Stimulated activated CD4-positive, alpha-beta T cell treated with anti-CD3 and anti-CD28 coated beads, Interleukin-1b, Interleukin-23, amount 100 ng/mL, for 24 hours (primary cell): ENCODE results near the gene GNB5.
A peak's percentile ranks its signal among the peaks of the same experiment; 100 is the strongest.
"Not testable (repeated sequence)": the region's sequence is repeated elsewhere in the genome, so short reads cannot be mapped to it uniquely, and the experiment has no call there.

ENCODE experiments used
- DNase-seq, 4 experiments: peaks; one replicate each; pipeline ENCODE4 v3.0.0-alpha.2; 2020; ENCODE audit warnings: low read depth in 4 of 4, low spot score in 1 of 4

The GNB5 gene

DNA sequence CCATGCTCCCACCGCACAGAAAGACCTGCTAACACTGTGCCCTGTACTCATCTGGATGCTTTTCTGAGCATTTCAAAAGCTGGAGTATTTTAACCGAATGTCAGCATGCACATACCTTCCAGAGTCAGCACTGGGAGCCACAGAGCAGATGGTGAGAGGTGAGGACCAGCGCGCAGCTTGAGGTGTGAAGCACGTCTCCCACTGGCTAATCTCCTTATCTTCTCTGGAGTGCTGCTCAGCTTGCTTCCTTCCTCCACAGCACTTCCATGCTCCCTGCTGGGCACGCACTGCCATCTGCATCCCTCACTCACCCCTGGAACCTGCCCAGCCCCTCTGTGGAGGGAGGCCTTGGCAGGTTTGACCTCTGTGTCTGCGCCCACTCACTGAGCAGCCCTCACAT is at the start of gene GNB5:
TSS of gene GNB5 (minus strand) at position 186 of the 400 bp plus-strand sequence. CDS start 6,716 bp downstream, outside the sequence.
- DNase-seq: no peak

DNA sequence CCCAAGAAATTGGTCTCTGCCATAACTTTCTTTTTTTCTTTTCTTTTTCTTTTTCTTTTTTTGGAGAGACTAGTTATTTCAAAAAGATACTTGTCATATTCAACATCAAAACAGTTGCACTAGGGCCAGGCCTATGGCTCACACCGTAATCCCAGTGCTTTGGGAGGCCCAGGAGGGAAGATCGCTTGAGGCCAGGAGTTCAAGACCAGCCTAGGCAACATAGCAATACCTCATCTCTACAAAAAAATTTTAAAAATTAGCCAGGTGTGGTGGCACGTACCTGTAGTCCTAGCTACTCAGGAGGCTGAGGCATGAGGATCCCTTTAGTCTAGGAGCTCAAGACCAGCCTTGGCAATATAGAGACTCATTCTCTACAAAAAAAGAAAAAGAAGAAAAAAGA is 49.0 kb upstream of the GNB5 start:
- no peak for DNase-seq

DNA sequence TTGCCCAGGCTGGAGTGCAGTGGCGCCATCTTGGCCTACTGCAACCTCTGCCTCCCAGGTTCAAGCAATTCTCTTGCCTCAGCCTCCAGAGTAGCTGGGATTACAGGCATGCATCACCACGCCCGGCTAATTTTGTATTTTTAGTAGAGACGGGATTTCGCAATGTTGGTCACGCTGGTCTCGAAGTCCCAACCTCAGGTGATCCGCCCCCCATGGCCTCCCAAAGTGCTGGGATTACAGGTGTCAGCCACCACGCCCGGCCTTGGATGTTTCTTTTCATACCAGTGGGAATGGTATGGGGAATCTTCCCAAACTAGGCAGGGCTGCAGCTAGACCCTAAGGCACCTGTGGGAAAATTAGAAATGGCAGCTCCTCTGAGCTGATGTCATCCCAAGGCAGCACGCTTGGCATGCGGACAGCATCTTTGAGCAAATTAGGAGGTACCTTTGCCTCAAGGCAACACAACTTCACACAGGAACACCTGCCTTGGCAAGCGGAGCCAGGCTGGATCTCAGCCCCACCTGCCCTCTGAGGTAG is 47.9 kb upstream of the GNB5 start:
- not testable (repeated sequence) for DNase-seq

DNA sequence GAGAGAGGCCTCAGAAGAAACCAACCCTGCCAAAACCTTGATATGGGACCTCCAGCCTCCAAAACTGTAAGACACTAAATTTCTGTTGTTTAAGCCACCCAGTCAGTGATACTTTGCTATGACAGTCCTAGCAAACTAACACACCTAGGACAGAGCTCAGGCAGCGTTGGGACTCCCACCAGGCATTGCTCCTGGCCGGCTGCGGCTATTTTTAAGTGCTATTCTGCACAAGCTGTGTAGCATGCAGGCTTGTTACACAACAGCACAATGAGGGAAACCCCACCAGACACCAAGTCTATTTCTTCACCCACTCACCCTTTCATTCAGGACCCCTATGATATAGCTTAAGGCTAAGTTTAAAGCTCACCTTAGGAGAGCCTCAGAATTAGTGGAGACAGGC is 47.0 kb upstream of the GNB5 start:
- no peak for DNase-seq

DNA sequence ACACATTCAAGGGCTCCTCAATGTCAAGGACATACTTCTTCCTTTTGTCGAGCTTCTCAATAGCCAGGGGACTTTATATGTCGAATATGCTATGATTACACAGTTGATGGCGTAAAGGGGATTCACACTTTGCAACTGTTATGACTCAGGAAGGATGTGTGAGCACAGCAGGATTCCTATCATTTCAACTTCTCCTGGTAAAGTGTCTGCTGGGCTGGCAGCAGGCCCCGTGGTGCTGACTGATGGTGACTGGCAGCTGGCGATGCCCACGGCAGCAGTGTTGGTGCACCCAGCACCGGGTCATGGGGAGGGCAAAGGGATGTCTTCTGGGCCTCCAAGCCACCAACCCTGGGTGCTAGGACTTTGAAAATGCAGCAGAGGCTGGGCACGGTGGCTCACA is 44.8 kb upstream of the GNB5 start:
- DNase-seq: no peak

DNA sequence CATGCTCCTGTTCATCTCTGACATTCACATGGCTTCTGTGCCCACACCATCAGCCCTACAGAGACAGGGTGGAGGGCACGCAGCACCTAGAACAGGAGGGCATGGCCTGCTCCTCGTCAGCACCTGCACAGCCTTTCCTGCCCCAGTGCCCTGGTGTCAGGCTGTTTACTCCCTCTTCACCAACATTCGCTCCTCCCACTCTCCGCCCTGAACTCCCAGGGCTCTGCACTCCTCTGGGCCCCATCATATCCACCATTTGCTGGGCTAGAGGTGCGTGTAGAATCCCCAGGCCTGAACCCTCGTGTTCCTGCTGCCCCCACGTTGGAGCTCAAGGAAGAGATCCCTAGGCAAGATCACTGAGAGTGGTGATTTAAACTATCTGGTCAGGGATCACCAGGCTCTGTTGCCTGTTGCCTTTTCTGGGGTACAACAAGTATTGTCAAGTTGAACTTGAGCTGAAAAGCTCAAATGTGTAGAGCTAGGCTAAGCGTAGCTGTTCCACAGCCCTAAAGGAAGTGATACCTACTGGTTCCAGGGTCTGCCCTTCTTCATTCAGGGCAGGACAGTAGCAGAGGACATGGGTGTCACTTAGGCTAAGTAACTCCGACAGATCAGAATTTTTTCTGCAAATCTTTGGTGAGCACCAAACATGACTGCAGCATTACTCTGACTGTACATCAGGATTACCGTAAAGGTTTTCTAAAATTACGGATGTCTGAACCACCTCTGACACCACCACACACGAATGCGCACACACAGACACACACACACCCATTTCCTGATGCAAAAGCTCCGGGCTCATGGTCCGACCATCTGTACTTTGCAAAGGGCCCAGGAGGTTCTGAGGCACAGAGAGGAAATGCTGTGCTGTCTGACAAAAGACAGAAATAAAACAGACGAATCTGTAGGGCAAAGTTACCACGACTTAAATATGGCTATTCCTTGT is 43.7 kb upstream of the GNB5 start:
- peak in 1 of 4 experiments; percentile 25 for DNase-seq

DNA sequence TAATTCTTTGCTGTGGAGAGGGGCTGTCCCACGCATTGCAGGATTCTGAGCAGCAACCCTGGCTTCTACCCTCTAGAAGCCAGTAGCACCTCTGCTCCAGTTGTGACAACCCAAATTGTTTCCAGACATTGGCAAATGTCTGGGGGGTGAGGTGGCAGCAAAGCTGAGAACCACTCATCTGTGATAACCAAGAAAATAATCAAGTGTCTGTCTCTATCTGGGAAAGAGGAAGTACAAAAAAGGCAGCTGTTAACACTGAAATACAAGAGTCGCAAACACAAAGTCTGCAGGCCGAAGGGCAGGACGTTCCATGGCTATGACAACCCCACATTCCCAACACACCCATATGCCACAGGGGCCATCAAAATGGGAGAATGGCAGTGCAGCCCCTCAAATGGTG is 42.2 kb upstream of the GNB5 start:
- DNase-seq: no peak

DNA sequence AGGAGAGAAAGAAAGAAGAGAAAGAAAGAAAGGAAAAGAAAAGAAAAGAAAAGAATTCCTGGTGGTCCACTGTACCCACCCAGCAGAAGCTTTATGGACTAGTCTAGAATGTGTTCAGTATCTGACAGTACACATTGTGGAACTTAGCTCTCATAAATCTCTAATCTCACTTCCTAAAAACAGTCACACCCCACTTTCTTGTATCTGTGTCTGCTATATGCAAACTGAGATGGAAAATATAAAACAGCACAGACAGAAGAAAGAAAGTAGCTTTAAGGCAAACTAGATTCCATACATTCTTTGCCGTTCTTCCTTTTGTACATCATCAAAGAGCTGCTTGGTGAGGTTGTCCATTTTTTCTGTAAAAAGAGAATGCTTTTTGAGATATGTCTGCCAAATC is 41.1 kb upstream of the GNB5 start:
- DNase-seq: no peak

DNA sequence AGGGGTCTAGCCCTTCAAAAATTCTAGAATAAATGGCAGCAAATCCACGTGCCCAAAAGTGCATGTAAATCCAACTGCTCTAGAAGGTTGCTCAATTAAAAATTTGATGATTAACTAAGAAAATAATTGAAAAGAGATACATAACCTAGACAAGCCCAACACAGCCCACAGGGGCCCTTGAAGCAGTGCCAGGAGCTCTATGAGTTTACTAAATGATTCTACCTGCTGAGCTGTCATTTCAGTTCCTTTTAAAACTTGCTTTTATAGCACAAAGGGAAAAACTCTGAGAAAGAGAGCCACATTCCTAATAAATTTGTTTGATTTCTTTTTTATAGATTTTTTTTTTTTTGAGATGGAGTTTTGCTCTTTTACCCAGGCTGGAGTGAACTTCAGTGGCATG is 38.9 kb upstream of the GNB5 start:
- no peak for DNase-seq

DNA sequence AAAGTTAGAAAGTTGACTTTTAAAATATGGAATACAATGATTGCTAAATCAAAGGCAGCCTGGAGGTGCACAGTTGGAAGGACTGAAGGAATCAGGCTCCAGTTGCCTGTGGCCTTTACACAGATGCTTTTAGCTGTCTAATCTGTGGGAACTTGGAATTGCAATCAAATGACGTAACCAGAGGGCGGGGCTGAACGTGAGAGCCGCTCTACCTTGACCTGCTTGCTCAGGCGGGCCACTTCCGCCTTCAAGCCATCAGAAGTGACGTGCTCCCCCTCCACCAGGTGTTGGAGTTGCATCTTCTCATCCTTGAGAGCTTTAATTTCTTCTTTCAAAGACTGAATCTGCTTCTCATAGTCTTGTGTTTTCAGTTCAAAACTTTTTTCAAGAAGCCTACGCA is 37.7 kb upstream of the GNB5 start:
- no peak for DNase-seq

DNA sequence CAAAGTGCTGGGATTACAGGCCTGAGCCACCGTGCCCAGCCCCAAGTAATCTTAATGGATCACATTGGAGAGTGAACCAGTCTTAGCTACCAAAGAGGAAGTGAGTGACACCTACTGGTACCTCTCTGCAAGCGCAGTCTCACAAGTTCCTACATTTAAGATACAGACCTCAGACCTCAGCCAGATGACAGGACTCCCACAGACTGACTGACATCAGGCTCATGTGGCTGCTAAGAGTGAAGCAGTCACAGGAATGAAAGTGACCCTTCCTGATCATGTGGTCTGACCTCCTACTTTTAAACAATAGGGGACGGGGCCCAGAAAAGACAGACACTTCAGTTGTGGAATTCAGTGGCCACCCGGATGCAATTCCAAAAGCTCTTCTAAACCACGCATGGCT is 36.3 kb upstream of the GNB5 start:
- peak; percentile 24 to 43 (median 34) for DNase-seq

DNA sequence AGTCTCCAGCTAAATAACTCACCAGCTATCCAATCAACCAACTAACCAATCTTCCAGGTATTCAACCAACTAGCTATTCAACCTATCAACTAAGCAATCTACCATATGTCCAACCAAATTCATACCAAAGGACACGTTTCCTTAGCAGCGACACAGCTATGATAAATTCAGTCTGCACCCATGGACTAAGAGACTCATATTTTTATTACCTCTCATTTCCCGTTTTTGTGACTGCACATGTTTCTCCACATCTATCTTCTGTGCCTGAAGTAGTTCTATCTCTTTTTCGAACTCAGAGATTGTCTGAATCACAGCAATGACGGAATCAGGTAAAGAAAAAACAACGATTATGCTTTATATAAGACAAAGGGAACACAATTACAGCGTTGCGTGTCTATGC is 34.0 kb upstream of the GNB5 start:
- no peak for DNase-seq

DNA sequence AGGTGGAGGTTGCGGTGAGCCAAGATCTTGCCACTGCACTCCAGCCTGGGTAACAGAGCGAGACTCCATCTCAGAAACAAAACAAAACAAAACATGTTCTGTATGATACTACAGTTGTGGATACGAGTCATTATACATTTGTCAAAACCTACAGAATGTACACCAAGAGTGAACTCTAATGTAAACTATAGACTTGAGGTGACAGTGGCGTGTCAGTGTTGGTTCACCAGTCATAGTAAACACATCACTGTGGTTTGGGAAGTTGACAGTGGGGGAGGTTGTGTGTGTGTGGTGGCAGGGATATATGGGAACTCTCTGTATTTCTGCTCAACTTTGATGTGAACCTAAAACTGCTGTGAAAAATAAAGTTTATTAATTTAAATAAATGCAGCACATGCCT is 33.0 kb upstream of the GNB5 start:
- no peak for DNase-seq

DNA sequence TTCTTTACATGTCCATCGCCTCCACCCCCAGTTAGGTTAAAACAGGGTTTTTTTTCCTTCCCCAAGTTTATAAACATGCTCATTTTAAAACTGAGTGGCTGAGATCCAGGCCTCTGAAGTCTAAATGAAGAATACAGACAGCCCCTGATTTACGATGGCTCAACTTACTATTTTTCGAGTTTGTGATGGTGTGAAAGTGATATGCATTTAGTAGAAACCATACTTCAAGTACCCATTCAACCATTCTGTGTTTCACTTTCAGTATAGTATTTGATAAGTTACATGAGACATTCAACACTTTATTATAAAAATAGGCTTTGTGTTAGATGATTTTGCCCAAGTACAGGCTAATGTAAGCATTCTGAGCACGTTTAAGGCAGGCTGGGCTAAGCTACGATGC is 30.5 kb upstream of the GNB5 start:
- DNase-seq: no peak

DNA sequence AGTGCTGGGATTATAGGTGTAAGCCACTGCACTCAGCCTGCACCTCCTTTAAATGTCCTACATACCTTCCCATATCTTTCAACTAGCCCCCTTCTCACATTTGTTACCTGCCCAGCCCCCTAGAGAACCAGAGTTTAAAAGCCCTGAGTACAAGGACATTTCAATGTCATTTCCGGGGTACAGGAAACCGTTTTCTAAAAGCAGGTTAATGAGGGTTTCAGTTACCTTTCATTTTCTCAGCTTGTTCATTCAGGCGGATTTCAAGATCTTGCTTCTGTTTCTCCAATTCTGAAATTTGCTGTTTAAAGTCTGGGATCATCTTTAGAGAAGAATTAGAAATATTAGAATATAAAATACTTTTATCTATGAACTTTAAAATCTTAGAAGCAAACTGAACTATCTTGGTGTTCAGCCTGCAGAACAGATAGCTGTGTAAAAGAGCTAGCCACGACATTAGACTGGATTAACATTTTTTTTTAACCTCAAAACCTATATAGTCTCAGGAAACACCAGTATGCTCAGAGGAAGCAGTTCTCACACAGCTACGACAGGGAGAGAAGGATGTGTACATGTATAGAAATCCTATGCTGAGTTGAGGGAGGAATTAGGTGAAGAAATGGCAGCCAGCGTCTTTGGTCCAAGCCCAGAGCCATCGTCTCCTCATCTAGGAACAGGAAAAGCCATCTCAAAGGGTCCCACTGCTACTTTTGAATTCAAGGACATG is 29.9 kb upstream of the GNB5 start:
- no peak for DNase-seq

DNA sequence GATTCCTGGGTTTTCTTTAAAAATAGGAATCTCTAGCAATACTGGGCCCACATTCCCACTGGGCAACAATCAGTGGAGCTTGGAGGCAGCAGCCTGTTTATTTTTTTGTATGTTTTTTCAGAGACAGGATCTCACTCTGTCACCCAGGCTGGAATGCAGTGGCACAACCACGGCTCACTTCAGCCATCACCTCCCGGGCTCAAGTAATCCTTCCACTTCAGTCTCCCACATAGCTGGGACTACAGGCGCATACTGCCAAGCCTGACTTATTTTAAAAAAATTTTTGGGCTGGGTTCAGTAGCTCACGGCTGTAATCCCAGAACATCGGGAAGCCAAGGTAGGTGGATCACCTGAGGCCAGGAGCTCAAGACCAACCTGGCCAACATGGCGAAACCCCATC is 29.1 kb upstream of the GNB5 start:
- no peak for DNase-seq

DNA sequence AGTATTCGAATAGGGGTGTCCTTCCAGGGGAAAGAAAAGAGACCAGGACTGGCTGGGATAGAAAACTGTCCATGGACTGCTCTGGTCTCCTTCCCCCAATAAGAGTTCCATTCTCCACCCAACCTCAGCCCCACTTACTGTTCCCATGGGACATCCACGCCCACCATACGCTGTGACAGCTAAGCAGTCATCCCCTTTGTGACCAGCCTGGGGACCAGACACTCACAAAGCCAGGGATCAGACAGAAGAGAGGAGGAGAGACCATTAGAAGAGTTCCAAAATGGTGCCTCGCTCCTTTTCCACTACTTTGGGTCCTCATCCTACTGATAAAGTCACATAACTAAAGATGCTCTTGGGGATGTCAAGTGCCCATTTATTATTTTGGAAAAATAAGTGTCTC is 27.6 kb upstream of the GNB5 start:
- DNase-seq: no peak

DNA sequence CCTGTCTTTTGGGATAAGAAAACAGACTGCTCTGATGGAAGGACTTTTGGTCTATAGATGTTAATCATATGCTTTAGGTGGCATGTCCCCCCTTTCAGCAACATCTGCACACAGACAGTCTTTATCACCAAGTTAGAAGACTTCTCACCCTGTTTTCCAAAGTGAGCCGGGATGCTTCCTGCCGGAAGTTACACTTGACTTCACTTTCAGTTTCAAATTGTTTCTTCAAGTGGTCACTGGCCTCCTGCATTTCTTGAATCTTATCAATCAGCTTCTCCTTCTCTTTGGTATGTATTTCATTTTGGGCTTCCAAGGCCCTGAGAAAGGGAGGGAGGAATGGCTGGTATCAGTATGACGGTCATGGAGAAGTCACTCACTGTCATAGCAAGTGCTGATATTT is 27.2 kb upstream of the GNB5 start:
- DNase-seq: no peak

DNA sequence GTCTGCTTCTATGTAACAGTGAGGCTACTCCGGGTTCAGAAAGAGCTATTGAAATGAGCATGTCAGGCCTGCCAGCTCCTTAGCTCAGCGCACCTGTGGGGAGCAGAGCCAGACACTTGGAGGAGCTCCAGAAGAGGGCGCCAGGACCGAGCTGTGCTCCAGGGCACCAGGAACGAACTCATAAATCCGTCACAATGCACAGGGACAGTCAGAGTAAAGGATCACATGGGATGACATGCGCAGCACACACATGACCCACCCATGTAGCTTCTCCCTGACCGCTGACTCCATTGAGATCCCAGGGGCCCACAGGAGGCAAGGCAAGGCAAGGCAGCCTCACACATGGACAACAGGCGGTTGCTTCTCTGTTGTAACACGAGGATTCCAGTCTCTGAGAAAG is 26.0 kb upstream of the GNB5 start:
- DNase-seq: no peak

DNA sequence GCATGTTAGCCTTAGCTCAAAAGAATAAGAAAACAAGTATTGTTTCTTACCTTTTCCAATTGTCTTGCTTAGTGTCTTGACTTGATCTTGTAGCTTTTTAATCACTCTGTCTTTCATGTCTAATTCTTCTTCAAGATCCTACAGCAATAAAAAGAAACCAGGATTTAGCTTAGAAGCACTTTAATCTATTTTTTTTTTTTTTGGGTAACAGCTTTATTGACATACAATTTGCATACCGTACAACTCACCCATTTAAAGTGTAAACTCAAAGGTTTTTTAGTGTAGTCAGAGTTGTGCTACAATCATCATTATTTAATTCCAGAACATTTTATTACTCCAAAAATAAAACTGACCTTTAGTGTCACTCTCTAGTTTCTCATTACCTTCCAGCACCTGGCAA is 23.4 kb upstream of the GNB5 start:
- no peak for DNase-seq

DNA sequence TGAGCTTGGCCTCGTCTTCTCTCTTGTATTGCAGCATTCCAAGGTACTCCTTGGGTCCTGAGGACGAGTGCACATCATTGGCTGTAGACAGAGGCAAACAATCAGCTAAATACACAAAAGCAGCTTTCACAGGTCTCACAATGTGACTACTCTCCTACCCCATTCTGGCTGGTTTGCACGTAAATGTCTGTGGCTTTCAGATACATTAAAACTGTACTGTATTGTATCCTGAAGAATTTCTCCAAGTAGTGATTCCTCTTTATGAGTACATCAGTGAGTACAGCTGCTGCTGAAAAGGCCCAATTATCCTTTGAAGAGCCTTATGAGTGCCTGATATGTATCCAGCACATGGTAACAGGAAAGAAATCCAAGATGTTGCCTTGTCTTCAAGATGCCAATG is 22.0 kb upstream of the GNB5 start:
- DNase-seq: no peak

DNA sequence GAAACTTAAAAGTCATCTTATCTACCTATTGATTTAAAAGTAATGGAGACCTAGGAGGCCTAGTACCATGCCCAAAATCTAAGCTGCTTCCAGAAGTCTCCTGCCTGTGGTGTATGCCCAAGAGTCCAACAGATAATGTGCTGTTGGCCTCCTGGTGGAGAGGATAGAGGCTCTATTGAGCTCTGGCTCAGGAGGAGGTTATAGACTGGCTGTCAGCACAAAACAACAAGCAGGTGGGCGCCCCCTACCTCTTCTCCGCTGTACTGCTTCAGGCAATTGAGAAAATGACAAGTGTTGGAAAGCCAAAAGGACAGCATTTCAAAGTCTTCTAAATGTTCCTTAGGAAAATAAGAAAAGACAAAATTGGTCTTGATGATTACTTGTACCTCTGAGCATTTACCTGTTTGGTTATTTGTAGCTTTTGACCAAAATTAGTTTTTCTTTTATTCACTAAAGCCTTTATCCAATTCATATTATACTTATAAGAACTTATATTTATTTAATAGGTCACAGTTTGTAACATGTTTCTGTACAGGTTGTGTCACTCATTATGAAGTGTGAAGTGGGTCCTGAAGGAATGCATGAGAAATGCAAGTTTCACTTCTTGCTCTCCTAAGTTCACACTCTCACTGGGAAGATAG is 17.2 kb upstream of the GNB5 start:
- peak; percentile 37 to 66 (median 45) for DNase-seq
